NCI-H69 (cell line): Measurements from ENCODE around the gene WFDC12.

ENCODE experiments used
- DNase-seq: peaks from one replicate; lab custom pipeline; 2025; lab: John Stamatoyannopoulos, UW

The WFDC12 gene

GRCh38 chr20:45091366-45091765 lies 32.9 kb downstream of the WFDC12 start:
- no peak for DNase-seq

- DNase-seq: no peak
Observed at GRCh38 chr20:45090481-45090880, 33.8 kb downstream of the WFDC12 start.

GRCh38 chr20:45088247-45088646 lies 36.0 kb downstream of the WFDC12 start:
- no peak for DNase-seq

- DNase-seq: no peak
Observed at GRCh38 chr20:45087814-45088213, 36.5 kb downstream of the WFDC12 start.

GRCh38 chr20:45087097-45087790 lies 37.0 kb downstream of the WFDC12 start:
- DNase-seq: no peak

- no peak for DNase-seq
Observed at GRCh38 chr20:45085867-45086266, 38.4 kb downstream of the WFDC12 start.

- DNase-seq: no peak
Observed at GRCh38 chr20:45085289-45085688, 39.0 kb downstream of the WFDC12 start.

- no peak for DNase-seq
Observed at GRCh38 chr20:45083127-45083526, 41.1 kb downstream of the WFDC12 start.

- DNase-seq: no peak
Observed at GRCh38 chr20:45082468-45082867, 41.8 kb downstream of the WFDC12 start.

GRCh38 chr20:45080867-45081624 lies 43.2 kb downstream of the WFDC12 start:
- peak; percentile 34 for DNase-seq

- DNase-seq: no peak
Observed at GRCh38 chr20:45077559-45077958, 46.7 kb downstream of the WFDC12 start.
